ENCODE measurements around the gene PATE1. TPM values are rescaled to one million over a fixed set of nuclear protein-coding genes. Genes with fewer than 3 reads are reported as not detected.

Gene PATE1
- total RNA-seq, 1 donor from 2014 or later: not detected

GRCh38 chr11:125784678-125785077 lies 38.6 kb downstream of the PATE1 start:
- TF ChIP-seq CTCF (IDR thresholded peaks at IDR 0.05; ENCODE audit: unreplicated experiment): no peak
- DNase-seq (ENCODE audit: low spot score): no peak
- Mint-ChIP-seq H3K27me3 (ENCODE audit: unreplicated experiment) (no peaks in the 10 kb centered on the region), H3K4me3 (ENCODE audit: unreplicated experiment) (no peak overlapping the region), H3K36me3 (ENCODE audit: low read depth, unreplicated experiment) (no peaks in the 10 kb centered on the region), H3K4me1 (ENCODE audit: unreplicated experiment) (peaks cover 7% of the 10 kb centered on the region), H3K27ac (ENCODE audit: unreplicated experiment) (no peak overlapping the region), H3K9me3 (ENCODE audit: unreplicated experiment) (no peaks in the 10 kb centered on the region)

- Mint-ChIP-seq H3K27ac (ENCODE audit: unreplicated experiment) (peak within 1 kb of the TSS; percentile 3), H3K9me3 (ENCODE audit: unreplicated experiment) (no peaks in the 10 kb centered on the region), H3K27me3 (ENCODE audit: unreplicated experiment) (peaks cover 1% of the 10 kb centered on the region), H3K4me1 (ENCODE audit: unreplicated experiment) (peaks cover 7% of the 10 kb centered on the region), H3K4me3 (ENCODE audit: unreplicated experiment) (no peak within 1 kb of the TSS), H3K36me3 (ENCODE audit: low read depth, unreplicated experiment) (no peaks in the 10 kb centered on the region)
- no peak for TF ChIP-seq CTCF (IDR thresholded peaks at IDR 0.05; ENCODE audit: unreplicated experiment)
- DNase-seq (ENCODE audit: low spot score): peak; percentile 5
Observed at GRCh38 chr11:125787827-125788226, 41.7 kb downstream of the PATE1 start, which contains the start of gene PATE3. Gene PATE3 (plus strand): TSS chr11:125788127. CDS start chr11:125788152, 25 bp downstream.

GRCh38 chr11:125790825-125791224 lies 44.7 kb downstream of the PATE1 start:
- Mint-ChIP-seq H3K9me3 (ENCODE audit: unreplicated experiment) (no peaks in the 10 kb centered on the region), H3K27me3 (ENCODE audit: unreplicated experiment) (peaks cover 1% of the 10 kb centered on the region), H3K4me1 (ENCODE audit: unreplicated experiment) (peaks cover 7% of the 10 kb centered on the region), H3K4me3 (ENCODE audit: unreplicated experiment) (no peak overlapping the region), H3K36me3 (ENCODE audit: low read depth, unreplicated experiment) (no peaks in the 10 kb centered on the region), H3K27ac (ENCODE audit: unreplicated experiment) (no peak overlapping the region)
- TF ChIP-seq CTCF (IDR thresholded peaks at IDR 0.05; ENCODE audit: unreplicated experiment): no peak
- DNase-seq (ENCODE audit: low spot score): no peak

- TF ChIP-seq CTCF (IDR thresholded peaks at IDR 0.05; ENCODE audit: unreplicated experiment): no peak
- DNase-seq (ENCODE audit: low spot score): no peak
- Mint-ChIP-seq H3K9me3 (ENCODE audit: unreplicated experiment) (no peaks in the 10 kb centered on the region), H3K36me3 (ENCODE audit: low read depth, unreplicated experiment) (peaks cover 3% of the 10 kb centered on the region), H3K4me3 (ENCODE audit: unreplicated experiment) (no peak overlapping the region), H3K27ac (ENCODE audit: unreplicated experiment) (no peak overlapping the region), H3K27me3 (ENCODE audit: unreplicated experiment) (no peaks in the 10 kb centered on the region), H3K4me1 (ENCODE audit: unreplicated experiment) (peaks cover 8% of the 10 kb centered on the region)
Observed at GRCh38 chr11:125797641-125798040, 51.6 kb downstream of the PATE1 start.

Other genes starting within 250 kb of the PATE1 start
- 134 TPM for gene EI24, start 176.8 kb upstream of the PATE1 start, total RNA-seq (ENCODE audit: unreplicated experiment)
- gene STT3A, start 153.4 kb upstream of the PATE1 start, total RNA-seq (ENCODE audit: unreplicated experiment): 202 TPM
- gene CHEK1, start 121.1 kb upstream of the PATE1 start, total RNA-seq (ENCODE audit: unreplicated experiment): 57.0 TPM
- gene ACRV1, start 65.4 kb upstream of the PATE1 start, total RNA-seq (ENCODE audit: unreplicated experiment): not detected
- gene PATE2, start 32.5 kb downstream of the PATE1 start, total RNA-seq (ENCODE audit: unreplicated experiment): not detected
- not detected for gene PATE3, start 41.8 kb downstream of the PATE1 start, total RNA-seq (ENCODE audit: unreplicated experiment)
- 0.31 TPM for gene PATE4, start 87.0 kb downstream of the PATE1 start, total RNA-seq (ENCODE audit: unreplicated experiment)
- gene HYLS1, start 141.4 kb downstream of the PATE1 start, total RNA-seq (ENCODE audit: unreplicated experiment): 5.5 TPM
- gene PUS3, start 156.9 kb downstream of the PATE1 start, total RNA-seq (ENCODE audit: unreplicated experiment): 13.1 TPM
- 7.5 TPM for gene DDX25, start 158.2 kb downstream of the PATE1 start, total RNA-seq (ENCODE audit: unreplicated experiment)
- not detected for gene VSIG10L2, start 199.8 kb downstream of the PATE1 start, total RNA-seq (ENCODE audit: unreplicated experiment)